Subcutaneous adipose tissue (tissue), 4 donors: ENCODE data around the gene ZNF248. TPM values are rescaled to one million over a fixed set of nuclear protein-coding genes. Genes with fewer than 3 reads are reported as not detected.

Experiments
- CTCF ChIP-seq: fragments of 450-650 bp; IDR thresholded peaks from one replicate; pipeline ENCODE4 v1.5.1; 2016; ENCODE audit warnings: low read depth, mild to moderate bottlenecking, control low read depth, antibody characterized with exemption, moderate library complexity
- total RNA-seq, 4 donors: library from RNA; depleted of rRNA; stranded (reverse); fragments of >200 nt; gene quantifications; one replicate each; pipeline ENCODE4 v1.1.0, GENCODE V29; 2016

The ZNF248 gene
- total RNA-seq, 4 donors from 2014 or later = 12.6 to 15.8 (median 13.5) TPM

GRCh38 chr10:37762287-37762686, 95.1 kb downstream of the ZNF248 start:
- TF ChIP-seq CTCF = no peak

GRCh38 chr10:37760817-37761216, 96.6 kb downstream of the ZNF248 start:
- TF ChIP-seq CTCF = no peak

DNA sequence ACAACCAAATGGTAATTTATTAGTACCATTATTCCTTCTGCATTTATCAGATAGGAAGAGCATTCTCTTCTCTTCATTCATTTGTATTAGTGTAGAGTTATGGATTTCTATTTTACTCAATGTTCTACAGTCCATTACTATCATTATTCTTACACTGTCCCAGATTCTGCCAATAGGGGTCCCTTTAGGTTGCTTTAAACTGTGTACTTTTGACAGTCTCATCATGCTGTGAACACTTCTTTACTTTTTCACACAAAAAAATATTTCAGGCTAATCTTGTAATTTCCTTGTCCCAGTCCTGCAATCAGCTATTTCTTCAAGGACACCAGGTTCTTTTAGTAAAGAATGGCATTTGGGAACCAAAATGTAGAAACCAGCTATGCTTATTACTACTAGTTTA, 99.3 kb downstream of the ZNF248 start:
- TF ChIP-seq CTCF = no peak

DNA sequence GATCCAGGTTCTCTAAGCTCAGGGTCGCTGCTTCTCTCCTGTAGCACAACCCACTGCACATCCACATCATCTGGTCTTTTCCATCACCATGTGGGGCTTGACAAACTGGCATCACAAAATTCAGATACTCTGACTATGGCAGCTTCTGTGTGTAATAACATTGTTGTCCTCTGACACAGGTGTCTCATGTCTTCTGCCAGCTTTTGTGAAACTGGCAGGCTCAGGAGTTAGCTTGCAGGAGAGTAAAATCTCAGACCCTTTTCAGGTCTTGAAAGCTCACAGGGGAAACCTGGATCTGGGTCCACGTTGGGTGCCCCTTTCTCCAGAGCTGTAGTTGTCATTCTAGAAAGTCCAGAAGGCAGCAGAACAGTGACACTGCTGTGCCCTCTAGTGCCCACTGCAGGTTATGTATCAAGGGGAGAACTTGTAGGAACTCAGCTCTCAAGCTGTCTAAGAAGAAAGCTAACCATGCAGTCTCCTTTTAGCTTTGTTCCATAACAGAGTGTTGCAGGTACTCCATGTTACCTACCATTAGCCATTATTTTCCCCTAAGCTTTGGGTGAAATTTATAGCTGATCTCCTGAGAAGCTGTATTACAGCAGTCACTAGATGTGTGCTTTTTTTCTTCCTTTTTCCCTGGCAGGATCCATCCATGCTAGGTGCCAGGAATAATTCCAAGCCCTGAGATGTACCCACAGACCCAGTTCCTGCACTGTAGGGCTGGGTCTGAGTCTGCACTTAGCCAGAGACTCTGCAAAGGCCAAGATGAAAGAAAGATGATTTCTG, 102.7 kb downstream of the ZNF248 start:
- no peak for TF ChIP-seq CTCF

- TF ChIP-seq CTCF = no peak
Measured at GRCh38 chr10:37752334-37752875, 105.0 kb downstream of the ZNF248 start.

GRCh38 chr10:37748170-37748569, 109.2 kb downstream of the ZNF248 start:
- TF ChIP-seq CTCF = no peak

GRCh38 chr10:37747081-37747480, 110.3 kb downstream of the ZNF248 start:
- no peak for TF ChIP-seq CTCF
